GM19395 (cell line): ENCODE measurements around the gene PRAMEF4.
"Not testable (repeated sequence)": the region's sequence is repeated elsewhere in the genome, so short reads cannot be mapped to it uniquely, and the experiment has no call there.

Source experiments
- ATAC-seq: cut with Tn5 transposase; IDR thresholded peaks from one replicate; pipeline ENCODE4 v1.9.1; 2021; ENCODE audit warnings: mild to moderate bottlenecking, moderate library complexity; ENCODE audit not compliant: unreplicated experiment

Gene PRAMEF4

DNA sequence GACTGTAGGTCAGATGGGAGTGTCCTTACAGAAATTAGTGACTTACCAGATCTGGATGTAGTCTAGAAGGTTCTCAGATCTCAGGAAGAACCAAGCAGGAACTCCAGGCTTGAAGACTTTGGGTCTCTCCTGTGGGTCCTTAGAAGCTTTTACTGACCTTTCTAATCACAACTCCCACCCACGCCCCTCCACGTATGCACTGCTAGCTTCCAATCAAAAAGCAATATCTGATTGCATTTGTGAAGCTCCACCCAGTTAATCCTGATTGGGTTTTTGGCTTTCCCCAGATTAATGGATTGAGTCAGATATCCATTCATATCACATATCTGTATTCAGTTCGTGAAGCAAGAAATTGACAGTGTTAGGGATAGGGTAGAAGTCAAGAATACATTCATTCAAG is at the start of gene PRAMEF4:
Gene PRAMEF4, minus strand, starts transcription at position 101 of the 400 bp plus-strand sequence. CDS start 2,807 bp downstream, outside the sequence.
- not testable (repeated sequence) for ATAC-seq

DNA sequence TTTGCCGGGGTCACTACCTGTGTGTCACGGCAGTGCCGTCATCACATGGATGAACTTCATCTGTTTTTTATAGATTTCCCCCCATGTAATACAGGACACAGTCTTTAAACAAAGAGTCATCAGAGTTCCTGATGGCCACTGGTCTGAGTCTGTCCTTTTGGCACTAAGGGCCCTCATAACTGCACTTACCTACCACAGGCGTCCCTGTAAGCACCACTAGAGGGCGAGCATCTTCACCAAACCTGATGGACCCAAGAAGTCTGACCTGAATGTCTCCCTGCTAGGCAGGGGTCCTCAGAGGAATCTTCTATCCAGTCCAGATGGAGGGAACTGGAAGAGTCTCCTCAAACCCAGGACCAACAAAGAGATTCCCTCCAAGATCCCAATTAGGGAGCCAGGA is 38.4 kb upstream of the PRAMEF4 start:
- not testable (repeated sequence) for ATAC-seq

DNA sequence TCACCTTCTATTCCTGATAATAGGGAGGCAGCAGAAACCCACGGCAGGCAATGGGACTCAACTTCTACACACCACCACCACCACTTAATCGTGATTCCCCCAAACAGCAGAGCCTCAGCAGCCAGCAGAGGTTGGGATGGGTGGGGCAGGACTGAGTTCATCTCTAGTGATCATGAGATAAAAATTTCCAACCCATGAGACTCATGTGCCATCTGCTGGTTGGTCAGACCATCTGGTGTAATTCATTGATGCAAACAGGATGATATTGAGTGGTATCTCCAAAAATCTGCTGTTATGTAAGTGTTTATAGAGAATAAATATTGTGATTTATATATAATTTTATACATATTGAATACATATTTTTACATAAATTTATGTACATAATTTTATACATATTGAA is 35.7 kb upstream of the PRAMEF4 start:
- not testable (repeated sequence) for ATAC-seq

DNA sequence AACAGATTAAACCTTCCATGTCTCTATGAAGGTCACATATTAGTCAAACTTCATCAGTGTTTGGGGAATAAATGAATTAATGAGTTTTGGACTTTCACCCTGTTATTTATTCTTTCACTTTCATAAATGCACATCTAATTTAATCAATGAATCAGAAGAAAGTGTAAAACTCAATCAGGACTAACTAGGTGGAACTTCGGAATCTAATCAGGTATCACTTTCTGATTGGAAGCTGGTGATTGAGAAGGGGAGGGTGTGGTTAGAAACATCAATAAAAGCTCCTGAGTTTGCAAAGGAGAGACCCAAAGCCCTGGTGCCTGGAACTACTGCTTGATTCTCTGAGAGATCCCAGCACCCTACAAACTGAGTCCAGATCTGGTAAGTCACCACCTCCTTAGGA is 30.3 kb upstream of the PRAMEF4 start, which contains the start of gene PRAMEF7:
Gene PRAMEF7, plus strand, starts transcription at position 301 of the 400 bp plus-strand sequence. CDS start 1,083 bp downstream, outside the sequence.
- not testable (repeated sequence) for ATAC-seq

DNA sequence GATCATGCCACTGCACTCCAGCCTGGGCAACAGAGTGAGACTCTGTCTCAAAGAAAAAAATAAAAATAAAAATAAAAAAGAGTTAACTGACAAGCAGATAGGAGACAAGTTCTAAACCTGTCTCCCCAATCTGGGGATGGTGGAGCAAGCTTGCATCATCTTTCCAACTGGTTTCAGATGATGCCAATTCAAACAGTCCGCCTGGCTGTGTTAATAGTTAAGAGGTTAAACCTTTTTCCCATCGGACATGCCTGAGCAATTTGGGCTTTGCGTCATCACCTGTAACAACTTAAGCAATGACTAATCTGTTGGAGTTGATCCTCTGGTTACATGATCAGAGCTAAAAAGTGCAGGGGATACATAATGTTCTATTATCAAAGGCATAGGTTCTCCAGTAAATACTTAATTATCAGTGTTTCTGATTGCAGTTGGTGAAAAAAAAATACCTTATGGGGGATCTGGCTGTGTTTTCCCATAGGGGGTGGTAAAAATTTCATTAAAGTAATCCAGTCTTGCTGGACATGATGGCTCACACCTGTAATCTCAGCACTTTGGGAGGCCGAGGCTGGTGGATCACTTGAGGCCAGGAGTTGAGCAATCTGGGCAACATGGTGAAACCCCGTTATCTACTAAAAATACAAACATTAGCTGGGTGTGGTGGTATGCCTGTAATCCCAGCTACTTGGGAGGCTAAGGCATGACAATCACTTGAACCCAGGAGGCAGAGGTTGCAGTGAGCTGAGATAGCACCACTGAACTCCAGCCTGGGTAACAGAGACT is 18.0 kb upstream of the PRAMEF4 start:
- not testable (repeated sequence) for ATAC-seq

DNA sequence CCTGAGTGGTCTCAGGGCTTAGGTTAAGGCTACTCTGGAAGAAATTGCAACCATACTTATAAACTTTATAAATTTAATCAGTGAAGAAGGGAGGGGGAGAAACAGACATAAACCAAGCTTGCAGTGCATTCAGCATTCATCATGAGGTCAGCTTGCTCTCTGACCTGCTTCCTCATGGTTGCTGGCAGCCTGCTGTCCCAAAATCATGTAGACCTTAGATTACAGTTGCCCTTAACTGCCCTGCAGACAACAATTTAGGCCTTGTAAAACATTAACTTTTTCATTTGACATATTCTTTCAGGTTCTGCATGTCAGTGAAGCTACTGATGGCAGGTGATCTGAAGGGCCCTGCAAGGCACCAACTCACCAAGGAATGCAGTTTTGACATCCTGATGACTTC is 13.2 kb upstream of the PRAMEF4 start:
- ATAC-seq: not testable (repeated sequence)

DNA sequence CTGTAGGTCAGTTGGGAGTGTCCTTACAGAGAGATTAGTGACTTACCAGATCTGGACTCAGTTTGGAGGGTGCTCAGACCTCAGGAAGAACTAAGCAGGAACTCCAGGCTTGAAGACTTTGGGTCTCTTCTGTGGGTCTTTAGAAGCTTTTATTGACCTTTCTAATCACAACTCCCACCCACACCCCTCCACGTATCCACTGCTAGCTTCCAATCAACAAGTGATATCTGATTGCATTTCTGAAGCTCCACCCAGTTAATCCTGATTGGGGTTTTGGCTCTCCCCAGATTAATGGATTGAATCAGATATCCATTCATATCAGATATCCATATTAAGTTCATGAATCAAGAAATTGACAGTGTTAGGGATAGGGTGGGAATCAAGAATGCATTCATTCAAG is 12.2 kb upstream of the PRAMEF4 start, which contains the start of gene PRAMEF10:
Gene PRAMEF10, minus strand, starts transcription at position 101 of the 400 bp plus-strand sequence. CDS start 2,423 bp downstream, outside the sequence.
- not testable (repeated sequence) for ATAC-seq

DNA sequence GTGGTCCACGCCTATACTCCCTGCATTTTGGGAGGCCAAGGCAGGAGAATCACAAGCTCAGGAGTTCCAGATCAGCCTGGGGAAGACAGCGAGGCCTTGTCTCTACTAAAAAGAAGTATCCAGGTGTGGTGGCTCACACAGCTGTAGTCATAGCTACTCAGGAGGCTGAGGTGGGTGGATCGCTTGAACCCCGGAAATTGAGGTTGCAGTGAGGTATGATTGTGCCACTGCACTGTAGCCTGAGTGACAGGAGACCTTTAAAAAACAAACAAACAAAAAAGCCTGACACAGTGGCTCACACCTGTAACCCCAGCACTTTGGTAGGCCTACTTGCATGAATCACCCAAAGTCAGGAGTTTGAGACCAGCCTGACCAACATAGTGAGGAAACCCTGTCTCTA is 7.5 kb downstream of the PRAMEF4 start:
- not testable (repeated sequence) for ATAC-seq

DNA sequence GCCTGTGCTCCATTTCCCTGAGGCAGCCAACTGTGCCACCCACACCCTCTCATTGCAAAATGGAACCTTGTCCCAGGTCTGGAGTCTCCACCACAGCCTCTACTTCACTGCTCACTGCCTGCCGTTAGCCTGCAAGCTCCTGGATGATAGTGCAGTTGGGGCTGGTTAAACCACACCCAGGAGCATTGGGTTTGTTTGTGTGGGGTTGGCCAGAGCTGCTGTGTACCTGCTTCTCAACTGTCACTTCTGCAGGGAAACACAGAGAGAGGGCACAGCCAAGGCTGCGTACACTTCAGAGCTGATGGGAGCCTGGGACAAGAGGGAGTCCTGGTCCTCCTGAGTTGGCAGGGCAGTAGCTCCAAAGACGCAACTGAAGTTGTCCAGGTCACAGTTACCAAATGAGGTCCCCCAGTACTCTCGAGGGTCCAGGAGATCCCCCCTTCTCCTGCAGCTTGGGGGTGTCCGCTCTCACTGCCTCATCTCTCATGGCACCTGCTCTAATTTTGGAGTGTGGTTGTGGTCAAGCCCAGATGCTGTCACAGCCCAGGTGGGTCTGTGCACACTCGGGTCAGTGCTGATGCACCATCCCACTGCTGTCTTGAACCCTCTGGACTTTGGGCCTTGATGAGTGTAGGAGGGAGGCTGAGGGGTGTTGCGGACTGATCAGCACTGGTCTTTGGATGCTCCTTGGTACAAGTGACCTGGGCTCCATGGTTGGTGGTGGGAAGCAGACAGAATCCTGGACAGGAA is 22.7 kb downstream of the PRAMEF4 start:
- ATAC-seq: not testable (repeated sequence)

DNA sequence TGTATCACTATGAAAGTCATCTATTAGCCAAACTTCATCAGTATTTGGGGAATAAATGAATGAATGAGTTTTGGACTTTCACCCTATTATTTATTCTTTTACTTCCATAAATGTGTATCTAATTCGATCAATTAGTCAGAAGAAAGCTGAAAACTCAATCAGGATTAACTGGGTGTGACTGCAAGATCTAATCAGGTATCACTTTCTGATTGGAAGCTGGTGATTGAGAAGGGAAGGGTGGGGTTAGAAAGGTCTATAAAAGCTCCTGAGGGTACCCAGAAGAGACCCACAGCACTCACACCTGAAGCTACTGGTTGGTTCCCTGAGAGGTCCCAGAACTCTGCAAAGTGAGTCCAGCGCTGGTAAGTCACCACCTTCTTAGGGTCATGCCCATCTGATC is 29.2 kb downstream of the PRAMEF4 start, which contains the start of gene PRAMEF2:
Gene PRAMEF2, plus strand, starts transcription at position 301 of the 400 bp plus-strand sequence. CDS start 1,924 bp downstream, outside the sequence.
- ATAC-seq: not testable (repeated sequence)

DNA sequence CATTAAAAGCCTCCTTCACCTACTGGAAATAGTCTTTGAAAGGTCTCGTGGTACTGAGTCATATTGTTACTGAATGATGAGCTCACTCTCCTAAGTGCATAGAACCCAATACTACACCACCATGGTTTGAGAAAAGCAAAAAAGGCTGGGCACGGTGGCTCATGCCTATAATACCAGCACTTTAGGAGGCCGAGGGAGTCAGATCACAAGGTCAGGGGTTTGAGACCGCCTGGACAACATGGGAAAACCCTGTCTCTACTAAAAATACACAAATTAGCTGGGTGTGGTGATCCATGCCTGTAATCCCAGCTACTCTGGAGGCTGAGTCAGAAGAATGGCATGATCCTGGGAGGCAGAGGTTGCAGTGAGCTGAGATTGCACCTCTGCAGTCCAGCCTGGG is 34.2 kb downstream of the PRAMEF4 start:
- ATAC-seq: no peak

DNA sequence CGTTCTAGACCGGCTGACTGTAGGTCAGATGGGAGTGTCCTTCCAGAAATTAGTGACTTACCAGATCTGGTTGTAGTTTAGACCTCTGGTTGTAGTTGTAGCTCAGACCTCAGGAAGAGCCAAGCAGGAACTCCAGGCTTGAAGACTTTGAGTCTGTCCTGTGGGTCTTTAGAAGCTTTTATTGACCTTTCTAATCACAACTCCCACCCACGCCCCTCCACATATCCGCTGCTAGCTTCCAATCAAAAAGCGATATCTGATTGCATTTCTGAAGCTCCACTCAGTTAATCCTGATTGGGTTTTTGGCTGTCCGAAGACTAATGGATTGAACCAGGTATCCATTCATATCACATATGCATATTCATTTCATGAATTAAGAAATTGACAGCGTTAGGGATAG is 37.4 kb downstream of the PRAMEF4 start, which contains the start of gene HNRNPCL1:
Gene HNRNPCL1, minus strand, starts transcription at position 101 of the 400 bp plus-strand sequence. CDS start 431 bp downstream, outside the sequence.
- ATAC-seq: not testable (repeated sequence)

DNA sequence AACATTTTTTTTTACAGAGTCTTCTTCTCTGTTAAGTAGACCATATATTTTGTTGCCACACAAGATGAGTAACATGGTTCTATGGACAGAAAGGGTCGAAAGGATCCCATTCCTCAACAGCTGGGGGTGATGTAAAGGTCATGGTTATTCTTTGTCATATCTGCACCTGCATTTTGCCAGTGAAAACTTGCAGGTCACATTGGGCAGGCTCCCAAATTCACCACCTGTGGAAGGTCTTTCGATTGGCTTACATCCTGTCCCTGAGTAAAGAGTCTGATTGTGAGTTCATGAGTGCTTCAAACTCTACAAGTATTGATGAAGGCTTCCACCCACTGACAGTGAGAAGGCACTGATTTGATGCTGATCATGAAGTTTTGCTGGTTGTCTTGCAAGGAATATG is 52.8 kb downstream of the PRAMEF4 start:
- not testable (repeated sequence) for ATAC-seq

DNA sequence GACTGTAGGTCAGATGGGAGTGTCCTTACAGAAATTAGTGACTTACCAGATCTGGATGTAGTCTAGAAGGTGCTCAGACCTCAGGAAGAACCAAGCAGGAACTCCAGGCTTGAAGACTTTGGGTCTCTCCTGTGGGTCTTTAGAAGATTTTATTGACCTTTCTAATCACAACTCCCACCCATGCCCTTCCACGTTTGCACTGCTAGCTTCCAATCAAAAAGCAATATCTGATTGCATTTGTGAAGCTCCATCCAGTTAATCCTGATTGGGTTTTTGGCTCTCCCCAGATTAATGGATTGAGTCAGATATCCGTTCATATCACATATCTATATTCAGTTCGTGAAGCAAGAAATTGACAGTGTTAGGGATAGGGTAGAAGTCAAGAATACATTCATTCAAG is 54.7 kb downstream of the PRAMEF4 start, which contains the start of gene PRAMEF11:
Gene PRAMEF11, minus strand, starts transcription at position 101 of the 400 bp plus-strand sequence. CDS start 2,621 bp downstream, outside the sequence.
- ATAC-seq: not testable (repeated sequence)
